ENCODE data around the gene MSRB3.

The MSRB3 gene

DNA sequence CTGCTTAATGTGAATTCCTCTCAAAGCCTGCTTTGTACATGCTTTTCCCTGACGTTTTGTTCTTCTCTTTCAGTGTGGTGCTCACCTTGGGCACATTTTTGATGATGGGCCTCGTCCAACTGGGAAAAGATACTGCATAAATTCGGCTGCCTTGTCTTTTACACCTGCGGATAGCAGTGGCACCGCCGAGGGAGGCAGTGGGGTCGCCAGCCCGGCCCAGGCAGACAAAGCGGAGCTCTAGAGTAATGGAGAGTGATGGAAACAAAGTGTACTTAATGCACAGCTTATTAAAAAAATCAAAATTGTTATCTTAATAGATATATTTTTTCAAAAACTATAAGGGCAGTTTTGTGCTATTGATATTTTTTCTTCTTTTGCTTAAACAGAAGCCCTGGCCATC is 184.6 kb downstream of the MSRB3 start:
- no peaks in the 10 kb centered on the region for H3K79me2 ChIP-seq
- no peak overlapping the region for H3K9ac ChIP-seq
- H3K36me3 ChIP-seq (ENCODE audit: control insufficient read depth, insufficient read depth, low read length), result no peaks in the 10 kb centered on the region
- no peak overlapping the region for H2AFZ ChIP-seq
- H3K9me3 ChIP-seq (ENCODE audit: control insufficient read depth, low read length), result no peaks in the 10 kb centered on the region
- H3K4me3 ChIP-seq (ENCODE audit: low read depth, low read length), result no peak overlapping the region
- no peaks in the 10 kb centered on the region for H3K4me1 ChIP-seq
- no peak overlapping the region for H3K4me2 ChIP-seq (ENCODE audit: low read length)
- no peaks in the 10 kb centered on the region for H3K27me3 ChIP-seq (ENCODE audit: control insufficient read depth, insufficient read depth, low read length)
- no peak overlapping the region for H3K27ac ChIP-seq
- TF ChIP-seq, protein P1, sequence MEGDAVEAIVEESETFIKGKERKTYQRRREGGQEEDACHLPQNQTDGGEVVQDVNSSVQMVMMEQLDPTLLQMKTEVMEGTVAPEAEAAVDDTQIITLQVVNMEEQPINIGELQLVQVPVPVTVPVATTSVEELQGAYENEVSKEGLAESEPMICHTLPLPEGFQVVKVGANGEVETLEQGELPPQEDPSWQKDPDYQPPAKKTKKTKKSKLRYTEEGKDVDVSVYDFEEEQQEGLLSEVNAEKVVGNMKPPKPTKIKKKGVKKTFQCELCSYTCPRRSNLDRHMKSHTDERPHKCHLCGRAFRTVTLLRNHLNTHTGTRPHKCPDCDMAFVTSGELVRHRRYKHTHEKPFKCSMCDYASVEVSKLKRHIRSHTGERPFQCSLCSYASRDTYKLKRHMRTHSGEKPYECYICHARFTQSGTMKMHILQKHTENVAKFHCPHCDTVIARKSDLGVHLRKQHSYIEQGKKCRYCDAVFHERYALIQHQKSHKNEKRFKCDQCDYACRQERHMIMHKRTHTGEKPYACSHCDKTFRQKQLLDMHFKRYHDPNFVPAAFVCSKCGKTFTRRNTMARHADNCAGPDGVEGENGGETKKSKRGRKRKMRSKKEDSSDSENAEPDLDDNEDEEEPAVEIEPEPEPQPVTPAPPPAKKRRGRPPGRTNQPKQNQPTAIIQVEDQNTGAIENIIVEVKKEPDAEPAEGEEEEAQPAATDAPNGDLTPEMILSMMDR (IDR thresholded peaks at IDR 0.05), result no peak

DNA sequence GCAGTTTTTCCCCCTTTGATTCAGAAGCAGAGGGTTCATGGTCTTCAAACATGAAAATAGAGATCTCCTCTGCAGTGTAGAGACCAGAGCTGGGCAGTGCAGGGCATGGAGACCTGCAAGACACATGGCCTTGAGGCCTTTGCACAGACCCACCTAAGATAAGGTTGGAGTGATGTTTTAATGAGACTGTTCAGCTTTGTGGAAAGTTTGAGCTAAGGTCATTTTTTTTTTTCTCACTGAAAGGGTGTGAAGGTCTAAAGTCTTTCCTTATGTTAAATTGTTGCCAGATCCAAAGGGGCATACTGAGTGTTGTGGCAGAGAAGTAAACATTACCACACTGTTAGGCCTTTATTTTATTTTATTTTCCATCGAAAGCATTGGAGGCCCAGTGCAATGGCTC is 185.1 kb downstream of the MSRB3 start:
- Histone ChIP-seq H3K4me1 (no peaks in the 10 kb centered on the region), H3K27ac (no peak overlapping the region), H3K27me3 (ENCODE audit: control insufficient read depth, insufficient read depth, low read length) (no peaks in the 10 kb centered on the region), H3K9ac (no peak overlapping the region), H3K4me3 (ENCODE audit: low read depth, low read length) (no peak overlapping the region), H3K9me3 (ENCODE audit: control insufficient read depth, low read length) (no peaks in the 10 kb centered on the region), H3K79me2 (no peaks in the 10 kb centered on the region), H2AFZ (no peak overlapping the region), H3K36me3 (ENCODE audit: control insufficient read depth, insufficient read depth, low read length) (no peaks in the 10 kb centered on the region), H3K4me2 (ENCODE audit: low read length) (no peak overlapping the region)
- TF ChIP-seq, protein P1 (IDR thresholded peaks at IDR 0.05), result no peak

DNA sequence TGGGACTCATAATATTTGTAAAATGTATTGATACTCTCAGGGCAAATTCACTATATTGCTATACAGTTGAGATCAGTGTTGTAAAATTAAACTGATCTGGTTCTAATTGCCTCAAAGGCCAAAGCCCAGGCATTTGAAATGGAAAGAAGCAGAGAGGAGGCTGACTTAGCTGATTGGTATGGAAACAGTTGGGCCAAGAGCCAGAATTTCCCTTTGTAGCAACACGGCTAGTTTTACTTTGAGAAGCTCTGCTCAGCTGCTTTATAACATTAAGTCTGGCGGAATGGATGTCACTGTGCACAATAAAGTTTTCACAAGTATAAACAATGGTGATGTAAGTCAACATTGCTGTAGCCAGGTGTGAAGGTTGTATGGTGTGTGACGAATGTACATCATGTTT is 186.4 kb downstream of the MSRB3 start:
- no peaks in the 10 kb centered on the region for H3K9me3 ChIP-seq (ENCODE audit: control insufficient read depth, low read length)
- no peak overlapping the region for H3K27ac ChIP-seq
- TF ChIP-seq, protein P1 (IDR thresholded peaks at IDR 0.05), result no peak
- no peak overlapping the region for H3K9ac ChIP-seq
- H3K4me1 ChIP-seq, result no peaks in the 10 kb centered on the region
- H3K79me2 ChIP-seq, result no peaks in the 10 kb centered on the region
- no peaks in the 10 kb centered on the region for H3K36me3 ChIP-seq (ENCODE audit: control insufficient read depth, insufficient read depth, low read length)
- H2AFZ ChIP-seq, result no peak overlapping the region
- H3K4me2 ChIP-seq (ENCODE audit: low read length), result no peak overlapping the region
- no peaks in the 10 kb centered on the region for H3K27me3 ChIP-seq (ENCODE audit: control insufficient read depth, insufficient read depth, low read length)
- no peak overlapping the region for H3K4me3 ChIP-seq (ENCODE audit: low read depth, low read length)

DNA sequence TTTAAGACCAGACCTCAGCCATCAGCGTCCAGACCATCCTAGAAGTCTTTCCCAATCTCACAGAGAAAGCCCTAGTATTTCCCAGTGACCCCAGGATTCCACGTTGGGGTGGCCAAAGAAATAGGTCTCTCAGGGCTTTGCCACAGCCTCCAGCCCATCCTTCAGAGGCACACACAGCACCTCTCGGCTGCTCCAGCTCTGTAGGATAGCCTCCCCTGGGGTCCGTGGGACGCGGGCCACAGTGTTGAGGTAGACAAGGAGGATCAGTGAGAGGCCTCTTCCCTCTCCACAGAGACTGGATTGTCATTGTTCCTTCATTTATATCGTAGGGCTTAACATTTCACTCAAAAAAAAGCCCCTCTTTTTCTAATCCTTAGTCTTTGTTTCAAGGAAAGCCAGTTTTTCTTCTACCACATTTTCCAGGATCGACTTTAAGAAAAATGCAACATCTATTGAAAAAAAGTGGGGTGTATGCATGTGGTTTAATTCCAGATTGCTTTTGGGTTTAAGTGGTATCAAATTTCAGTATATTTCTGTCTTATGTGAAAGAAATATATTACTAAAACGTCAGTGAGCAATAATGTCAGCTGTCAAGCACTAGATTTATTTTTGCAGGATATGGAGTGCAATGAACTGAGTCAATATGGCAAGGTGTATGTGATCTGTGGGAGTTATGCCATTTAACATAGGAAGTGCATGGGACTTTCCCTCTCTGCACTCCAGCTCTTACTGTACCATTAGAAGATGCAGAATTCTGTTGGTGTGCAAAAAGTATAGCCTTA is 187.5 kb downstream of the MSRB3 start:
- H3K9ac ChIP-seq, result no peak overlapping the region
- H3K9me3 ChIP-seq (ENCODE audit: control insufficient read depth, low read length), result no peaks in the 10 kb centered on the region
- no peaks in the 10 kb centered on the region for H3K4me1 ChIP-seq
- no peaks in the 10 kb centered on the region for H3K36me3 ChIP-seq (ENCODE audit: control insufficient read depth, insufficient read depth, low read length)
- no peak overlapping the region for H3K27ac ChIP-seq
- H2AFZ ChIP-seq, result no peak overlapping the region
- TF ChIP-seq, protein P1 (IDR thresholded peaks at IDR 0.05), result no peak
- no peak overlapping the region for H3K4me2 ChIP-seq (ENCODE audit: low read length)
- H3K27me3 ChIP-seq (ENCODE audit: control insufficient read depth, insufficient read depth, low read length), result no peaks in the 10 kb centered on the region
- no peaks in the 10 kb centered on the region for H3K79me2 ChIP-seq
- no peak overlapping the region for H3K4me3 ChIP-seq (ENCODE audit: low read depth, low read length)

DNA sequence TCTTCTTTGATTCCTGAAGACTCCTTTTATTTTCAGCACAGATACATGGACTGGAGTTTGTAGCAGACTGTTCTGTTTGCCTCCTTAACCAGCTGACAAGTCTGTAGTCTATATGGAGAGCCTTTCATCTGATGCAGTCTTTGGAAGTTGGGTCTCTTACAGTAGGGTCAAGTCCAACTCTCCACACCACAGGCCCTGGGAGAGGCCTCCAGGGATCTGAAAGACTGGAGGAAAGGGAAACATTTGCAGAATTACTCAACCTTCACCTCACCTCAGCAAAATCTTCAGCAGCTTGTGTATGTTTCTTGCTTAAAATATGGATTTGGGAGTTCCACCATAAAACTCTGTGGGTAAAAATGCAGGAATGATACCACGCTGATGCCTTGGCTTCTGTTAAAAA is 188.4 kb downstream of the MSRB3 start:
- H3K9me3 ChIP-seq (ENCODE audit: control insufficient read depth, low read length), result no peaks in the 10 kb centered on the region
- TF ChIP-seq, protein P1 (IDR thresholded peaks at IDR 0.05), result no peak
- no peak overlapping the region for H3K9ac ChIP-seq
- H2AFZ ChIP-seq, result no peak overlapping the region
- H3K79me2 ChIP-seq, result no peaks in the 10 kb centered on the region
- no peaks in the 10 kb centered on the region for H3K27me3 ChIP-seq (ENCODE audit: control insufficient read depth, insufficient read depth, low read length)
- H3K27ac ChIP-seq, result no peak overlapping the region
- no peak overlapping the region for H3K4me3 ChIP-seq (ENCODE audit: low read depth, low read length)
- H3K36me3 ChIP-seq (ENCODE audit: control insufficient read depth, insufficient read depth, low read length), result no peaks in the 10 kb centered on the region
- no peak overlapping the region for H3K4me2 ChIP-seq (ENCODE audit: low read length)
- no peaks in the 10 kb centered on the region for H3K4me1 ChIP-seq
